Astrocyte (in vitro differentiated cells and primary cell): ENCODE results near the gene TOP3B.

ENCODE experiments used
- CTCF ChIP-seq: IDR thresholded peaks from 2 replicates; pipeline ENCODE4 v1.5.1; 2011; ENCODE audit warnings: low read depth, mild to moderate bottlenecking, inconsistent platforms, low read length, moderate library complexity; ENCODE audit not compliant: insufficient read depth
- EZH2 ChIP-seq: IDR thresholded peaks from 2 replicates; pipeline ENCODE4 v1.6.1; 2012; ENCODE audit warnings: mild to moderate bottlenecking, low read length, inconsistent platforms; ENCODE audit not compliant: insufficient read depth

DNA sequence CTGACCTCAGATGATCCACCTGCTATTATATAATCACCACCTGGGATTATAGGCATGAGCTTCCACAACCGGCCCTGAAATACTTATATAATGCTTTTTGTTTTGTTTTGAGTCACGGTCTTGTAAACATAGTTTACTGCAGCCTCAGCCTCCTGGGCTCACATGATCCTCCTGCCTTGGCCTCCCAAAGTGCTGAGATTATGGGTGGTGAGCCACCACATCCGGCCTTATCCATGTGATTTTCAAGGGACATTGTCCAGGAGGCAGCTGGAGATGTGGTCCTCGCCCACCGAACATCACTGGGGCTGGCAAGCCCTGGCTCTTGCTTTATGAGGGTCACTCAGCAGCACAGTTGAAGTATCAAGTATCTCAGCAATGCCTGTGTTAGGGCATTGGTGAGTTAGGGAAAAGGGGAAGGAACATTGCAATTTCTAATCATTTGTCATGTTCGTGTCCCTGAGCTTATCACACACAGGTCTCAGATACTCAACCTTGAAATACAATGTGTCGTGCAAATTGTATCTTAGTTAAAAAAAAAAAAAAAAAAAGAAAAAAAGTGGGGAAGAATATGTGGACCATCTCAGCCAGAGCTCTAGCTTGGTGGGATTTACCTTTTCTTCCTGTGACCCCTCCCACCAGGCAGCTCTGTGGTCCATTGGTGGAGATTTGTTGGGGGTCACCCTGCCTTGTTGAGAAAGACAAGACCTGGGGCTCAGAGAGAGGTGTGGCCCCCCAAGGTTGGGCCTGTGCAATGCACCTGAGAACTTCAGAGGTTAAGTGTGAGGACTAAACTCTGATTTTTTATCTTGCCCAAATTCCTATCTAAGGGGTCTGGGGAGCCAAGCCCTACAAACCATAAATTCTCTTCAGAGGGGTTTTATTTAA lies 74.7 kb downstream of the TOP3B start:
- no peak for TF ChIP-seq CTCF
- TF ChIP-seq EZH2 = no peak
